ENCODE data around the gene WDR33.

- TF ChIP-seq POLR2A (IDR thresholded peaks at IDR 0.05; ENCODE audit: low read depth, low read length) (no peak), POLR2AphosphoS5 (IDR thresholded peaks at IDR 0.05; ENCODE audit: low read depth, low read length) (no peak), POU2F2 (IDR thresholded peaks at IDR 0.05; ENCODE audit: low read depth, low read length) (no peak), TAF1 (IDR thresholded peaks at IDR 0.05; ENCODE audit: low read depth, low read length) (no peak), SPI1 (IDR thresholded peaks at IDR 0.05; ENCODE audit: low read depth, low read length) (no peak), PAX5 (IDR thresholded peaks at IDR 0.05; ENCODE audit: insufficient read depth, low read length, severe bottlenecking) (no peak)
Measured at GRCh38 chr2:127681976-127682857, 128.8 kb downstream of the WDR33 start.
